Left renal pelvis (tissue), 4 donors: ENCODE measurements around the gene BCAP31. TPM values are rescaled to one million over a fixed set of nuclear protein-coding genes. Genes with fewer than 3 reads are reported as not detected.
"Not testable (repeated sequence)": the region's sequence is repeated elsewhere in the genome, so short reads cannot be mapped to it uniquely, and the experiment has no call there.

Experiments used
- DNase-seq, 4 donors: peaks; one replicate each; pipeline ENCODE4 v3.0.0-alpha.2; 2013; ENCODE audit warnings: low read depth in 4 of 4, low spot score in 3 of 4
- polyA plus RNA-seq, 4 donors: library from polyadenylated mRNA; unstranded; fragments of 120-200 nt; gene quantifications; one replicate each; pipeline ENCODE4 v1.2.1, GENCODE V29; 2013; ENCODE audit not compliant: insufficient read length in 4 of 4

The BCAP31 gene
- polyA plus RNA-seq, 4 donors: 100 to 199 (median 181) TPM

DNA sequence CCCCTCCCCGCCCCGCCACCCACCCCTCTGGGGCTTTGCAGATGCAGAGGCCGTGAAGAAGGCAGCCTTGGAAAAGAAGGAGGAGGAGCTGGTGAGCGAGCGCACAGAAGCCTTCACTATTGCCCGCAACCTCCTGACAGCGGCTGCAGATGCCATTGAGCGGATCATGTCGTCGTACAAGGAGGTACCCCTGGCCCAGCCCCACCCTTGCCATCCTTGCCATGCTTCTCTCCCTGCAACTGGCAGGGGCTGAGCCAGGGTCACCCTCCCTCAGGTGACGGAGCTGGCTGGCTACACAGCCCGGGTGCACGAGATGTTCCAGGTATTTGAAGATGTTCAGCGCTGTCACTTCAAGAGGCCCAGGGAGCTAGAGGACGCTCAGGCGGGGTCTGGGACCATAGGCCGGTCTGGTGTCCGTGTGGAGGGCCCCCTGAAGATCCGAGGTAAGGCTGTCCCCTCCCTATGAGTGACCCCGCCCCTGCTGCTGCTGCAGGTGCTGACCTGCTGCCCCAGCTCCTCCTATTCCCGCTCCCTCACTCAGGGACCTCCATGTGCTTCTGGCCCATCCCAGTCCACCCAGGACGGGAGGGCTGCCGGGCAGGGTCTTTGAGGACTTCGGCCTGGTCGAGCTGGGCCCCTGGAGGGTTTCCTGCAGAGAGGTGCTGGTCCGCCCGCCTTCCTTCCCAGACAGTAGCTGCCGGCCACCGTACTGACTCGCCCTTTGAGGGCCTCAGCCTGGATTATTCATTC is 12.1 kb upstream of the BCAP31 start:
- DNase-seq: no peak

DNA sequence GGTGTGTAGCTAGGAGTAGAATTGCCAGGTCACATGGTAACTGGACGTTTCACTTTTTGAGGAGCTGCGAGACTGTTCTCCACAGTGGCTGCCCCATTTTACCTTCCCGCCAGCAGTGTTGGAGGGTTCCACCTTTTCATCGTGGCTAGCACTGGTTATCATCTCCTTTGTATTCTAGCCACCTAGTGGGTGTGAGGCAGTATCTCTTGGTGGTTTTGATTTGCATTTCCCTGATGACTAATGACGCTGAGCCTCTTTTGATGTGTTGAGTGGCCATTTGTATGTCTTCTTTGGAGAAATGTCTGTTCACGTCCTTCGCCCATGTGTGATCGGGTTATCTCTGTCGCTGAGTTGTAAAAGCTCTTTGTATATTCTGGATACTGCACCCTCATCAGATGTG is 11.1 kb upstream of the BCAP31 start:
- no peak for DNase-seq

DNA sequence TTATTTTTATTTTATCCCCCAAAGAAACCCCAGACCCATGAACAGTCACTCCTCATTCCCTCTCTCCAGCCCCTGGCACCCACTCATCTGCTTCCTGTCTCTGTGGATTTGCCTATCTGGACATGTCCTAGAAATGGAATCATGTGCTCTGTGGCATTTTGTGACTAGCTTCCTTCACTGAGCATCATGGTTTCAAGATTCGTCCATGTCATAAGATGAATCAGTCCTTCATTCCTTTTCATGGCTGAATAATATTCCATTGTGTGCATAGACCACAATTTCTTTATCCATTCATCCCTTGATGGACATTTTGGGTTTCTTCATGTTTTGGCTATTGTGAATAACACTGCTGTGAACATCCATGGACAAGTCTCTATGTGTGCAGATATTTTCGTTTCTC is 10.7 kb upstream of the BCAP31 start:
- DNase-seq: no peak

DNA sequence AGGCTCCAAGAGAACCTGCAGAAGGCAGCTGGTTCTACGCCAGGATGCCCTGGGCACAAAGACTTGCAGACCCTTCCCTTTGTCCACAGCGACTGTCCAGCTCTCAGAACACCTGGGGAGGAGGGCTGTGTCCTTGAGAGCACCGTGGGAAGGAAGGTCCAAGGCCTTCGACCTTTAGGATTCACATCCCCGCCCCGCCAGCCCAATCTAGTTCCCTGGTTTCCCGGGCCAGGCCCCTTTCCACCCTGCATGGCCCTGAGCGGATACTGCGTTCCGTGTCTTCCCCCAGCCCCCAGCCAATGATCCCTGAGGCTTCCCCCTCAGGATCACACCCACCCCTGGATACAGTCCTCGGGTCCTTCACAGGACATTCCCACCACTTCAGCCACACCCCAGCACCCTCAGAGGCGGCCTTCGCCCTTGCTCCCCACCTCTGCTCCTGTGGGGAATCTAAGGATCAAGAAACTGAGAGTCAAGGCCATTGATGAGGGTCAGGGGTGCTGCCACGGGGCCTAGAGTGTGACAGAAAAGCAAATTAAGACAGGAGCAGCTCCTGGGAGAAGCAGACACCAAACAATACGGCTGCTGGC is 9.6 kb upstream of the BCAP31 start:
- DNase-seq: no peak

DNA sequence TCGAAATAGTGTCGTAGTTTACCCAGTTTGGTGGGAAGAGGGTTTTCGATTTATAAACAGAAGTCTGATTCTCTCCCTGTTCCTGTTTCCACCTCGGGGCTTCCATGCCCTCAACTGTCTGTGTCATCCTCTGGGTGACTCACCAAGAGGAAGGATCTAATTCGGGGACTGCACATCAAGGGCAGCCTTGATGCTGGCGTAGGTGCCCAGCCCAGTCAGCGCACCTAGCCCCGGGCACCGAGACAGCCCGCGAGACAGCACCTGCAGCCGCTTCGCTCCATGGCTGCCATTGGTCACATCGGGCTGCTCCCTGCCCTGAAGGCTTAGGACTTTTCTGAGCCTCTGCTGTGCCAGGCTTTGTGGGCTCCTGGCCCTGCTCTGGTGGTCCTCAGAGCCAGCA is 8.2 kb upstream of the BCAP31 start:
- DNase-seq: no peak

DNA sequence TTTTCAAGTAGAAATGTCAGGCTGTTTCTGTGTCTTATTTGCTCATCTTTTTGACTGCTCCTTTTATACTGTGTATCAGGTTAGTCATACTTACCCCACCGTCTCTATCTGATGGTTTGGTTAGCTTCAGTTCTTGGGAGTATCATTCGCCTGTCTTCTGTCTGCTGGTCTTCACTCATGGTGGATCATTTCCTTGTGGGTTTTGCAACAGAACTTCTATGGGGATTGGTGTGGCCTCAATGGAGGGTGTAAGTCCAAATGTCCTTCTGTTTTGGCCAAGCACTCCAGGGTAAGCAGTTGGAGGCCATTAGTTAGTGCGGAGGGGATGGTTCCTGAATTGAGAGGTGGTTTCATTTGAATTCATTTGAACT is 7.6 kb upstream of the BCAP31 start:
- no peak for DNase-seq

DNA sequence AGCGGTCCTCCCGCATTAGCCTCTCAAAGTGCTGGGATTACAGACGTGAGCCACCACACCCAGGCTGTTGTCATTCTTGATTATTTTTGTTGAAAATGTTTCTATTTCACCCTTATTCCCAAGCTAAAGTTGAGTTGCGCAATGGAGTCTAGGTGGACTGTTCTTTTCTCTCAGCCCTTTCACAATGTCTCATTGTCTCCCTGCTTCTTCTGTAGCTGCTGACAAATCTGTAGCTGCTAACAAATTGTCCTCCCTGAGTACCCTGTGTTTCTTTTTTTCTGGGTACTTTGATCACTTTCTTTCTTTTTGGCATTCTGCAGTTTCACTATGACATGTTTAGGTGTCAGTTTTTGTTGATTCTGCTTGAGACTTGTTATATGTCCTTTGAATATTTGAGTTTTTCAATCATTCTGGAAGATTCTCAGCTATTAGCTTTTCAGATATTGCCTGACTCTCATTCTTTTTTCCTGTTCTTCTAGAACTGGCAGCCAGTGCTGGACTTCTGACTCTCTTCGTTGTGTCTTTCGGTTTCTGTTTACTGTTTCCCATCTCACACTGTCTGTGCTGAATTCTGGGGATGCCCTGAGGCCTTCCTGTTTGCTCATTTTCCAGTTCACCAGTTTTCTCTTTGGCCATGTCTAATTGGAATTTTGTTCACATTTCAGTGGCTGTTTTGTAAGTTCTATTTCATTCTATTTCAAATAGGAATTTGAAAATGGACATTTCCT is 7.1 kb upstream of the BCAP31 start:
- no peak for DNase-seq

DNA sequence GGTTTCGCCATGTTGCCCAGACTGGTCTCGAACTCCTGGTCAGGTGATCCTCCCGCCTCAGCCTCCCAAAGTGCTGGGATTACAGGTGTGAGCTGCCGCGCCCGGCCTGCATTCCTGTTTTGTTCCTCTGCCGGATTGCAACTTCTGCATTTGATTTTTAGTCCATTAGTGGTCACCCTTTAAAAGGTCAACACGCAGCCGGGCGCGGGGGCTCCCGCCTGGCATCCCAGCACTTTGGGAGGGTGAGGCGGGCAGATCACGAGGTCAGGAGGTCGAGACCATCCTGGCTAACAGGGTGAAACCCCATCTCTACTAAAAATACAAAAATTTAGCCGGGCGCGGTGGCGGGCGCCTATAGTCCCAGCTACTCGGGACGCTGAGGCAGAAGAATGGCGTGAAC is 5.9 kb upstream of the BCAP31 start:
- not testable (repeated sequence) for DNase-seq

DNA sequence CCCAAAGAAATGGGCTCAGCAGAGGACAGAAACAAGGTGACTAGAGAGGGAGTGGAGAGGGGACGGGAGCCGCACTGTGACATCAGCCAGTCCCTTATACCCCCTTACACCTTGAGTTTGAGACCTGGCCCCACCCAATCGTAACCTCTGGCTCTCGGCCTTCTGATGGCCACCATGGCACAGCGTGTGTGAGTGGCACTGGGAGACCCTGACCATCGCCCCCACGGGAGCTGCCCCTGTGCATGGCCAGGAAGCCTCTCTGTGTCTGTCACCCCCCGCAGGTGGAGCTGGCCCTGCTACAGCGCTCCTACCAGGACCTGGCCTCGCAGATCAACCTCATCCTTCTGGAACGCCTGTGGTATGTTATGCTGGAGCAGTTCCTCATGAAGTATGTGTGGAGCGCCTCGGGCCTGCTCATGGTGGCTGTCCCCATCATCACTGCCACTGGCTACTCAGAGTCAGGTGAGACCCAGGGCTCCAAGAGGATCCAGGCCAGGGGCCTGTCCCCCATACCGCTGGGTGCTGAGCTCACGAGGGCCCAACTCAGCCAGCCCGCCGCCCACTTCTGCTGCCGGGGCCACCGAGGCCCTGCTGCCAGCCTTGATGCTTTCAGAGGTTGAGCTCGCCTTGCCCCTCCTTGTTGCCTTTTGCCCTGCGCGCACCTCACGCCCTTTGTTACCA is 4.9 kb upstream of the BCAP31 start:
- DNase-seq: no peak

DNA sequence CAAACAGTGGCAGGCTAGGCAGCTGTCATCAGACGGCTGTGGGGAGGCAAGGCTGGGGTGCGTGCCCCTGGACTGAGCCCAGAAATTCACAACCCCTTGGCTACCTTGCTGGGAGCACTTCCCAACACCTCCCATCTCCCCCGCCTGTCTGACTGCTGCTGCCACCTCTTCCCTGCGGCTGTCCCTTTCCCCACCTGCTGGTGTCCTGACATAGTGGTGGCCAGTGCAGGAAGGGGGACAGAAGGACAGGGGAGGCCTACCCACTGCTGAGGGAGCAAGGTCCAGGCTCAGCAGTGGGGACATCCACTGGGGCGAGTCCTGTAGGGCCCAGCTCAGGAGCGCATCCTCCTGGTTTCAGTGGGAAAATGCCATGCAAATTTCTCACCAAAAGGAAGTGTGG is 3.9 kb upstream of the BCAP31 start:
- no peak for DNase-seq

DNA sequence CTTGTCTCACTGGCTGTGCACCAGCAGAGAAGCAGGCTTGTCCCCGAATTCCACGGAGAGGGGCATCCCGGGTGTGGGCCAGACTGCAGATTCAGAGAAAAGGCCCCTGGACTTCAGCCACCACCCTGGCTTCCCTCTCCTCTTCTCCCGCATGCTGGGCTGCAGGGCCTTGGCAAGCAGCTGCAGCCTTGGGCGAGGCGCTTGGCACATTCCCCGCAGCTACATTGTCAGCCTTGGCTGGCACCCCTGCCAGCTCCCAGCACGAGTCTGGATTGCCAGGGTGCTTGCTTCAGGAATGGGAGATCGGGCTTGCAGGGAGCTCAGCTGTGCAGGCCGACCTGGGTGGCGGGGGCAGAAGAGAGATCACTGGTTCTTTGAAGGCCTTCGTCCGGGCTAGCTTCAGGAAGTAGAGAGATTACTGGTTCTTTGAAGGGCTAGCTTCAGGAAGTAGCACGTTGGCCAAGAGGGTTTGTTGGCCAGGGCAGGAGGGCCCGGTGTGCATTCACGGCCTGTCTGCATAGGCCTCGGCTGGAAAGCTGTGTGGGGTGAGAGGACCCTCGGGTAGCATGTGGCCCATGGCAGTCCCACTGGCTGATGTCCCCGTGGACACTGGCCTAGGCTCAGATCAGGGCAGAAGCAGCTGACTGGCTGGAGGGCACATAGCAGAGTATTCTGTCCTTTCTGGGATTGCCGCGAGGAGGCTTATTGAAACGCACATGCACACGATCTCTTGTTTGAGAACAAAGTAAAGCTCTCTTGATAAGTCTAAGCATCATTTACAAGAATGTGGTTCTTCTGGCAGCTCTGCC is 3.1 kb upstream of the BCAP31 start:
- no peak for DNase-seq

DNA sequence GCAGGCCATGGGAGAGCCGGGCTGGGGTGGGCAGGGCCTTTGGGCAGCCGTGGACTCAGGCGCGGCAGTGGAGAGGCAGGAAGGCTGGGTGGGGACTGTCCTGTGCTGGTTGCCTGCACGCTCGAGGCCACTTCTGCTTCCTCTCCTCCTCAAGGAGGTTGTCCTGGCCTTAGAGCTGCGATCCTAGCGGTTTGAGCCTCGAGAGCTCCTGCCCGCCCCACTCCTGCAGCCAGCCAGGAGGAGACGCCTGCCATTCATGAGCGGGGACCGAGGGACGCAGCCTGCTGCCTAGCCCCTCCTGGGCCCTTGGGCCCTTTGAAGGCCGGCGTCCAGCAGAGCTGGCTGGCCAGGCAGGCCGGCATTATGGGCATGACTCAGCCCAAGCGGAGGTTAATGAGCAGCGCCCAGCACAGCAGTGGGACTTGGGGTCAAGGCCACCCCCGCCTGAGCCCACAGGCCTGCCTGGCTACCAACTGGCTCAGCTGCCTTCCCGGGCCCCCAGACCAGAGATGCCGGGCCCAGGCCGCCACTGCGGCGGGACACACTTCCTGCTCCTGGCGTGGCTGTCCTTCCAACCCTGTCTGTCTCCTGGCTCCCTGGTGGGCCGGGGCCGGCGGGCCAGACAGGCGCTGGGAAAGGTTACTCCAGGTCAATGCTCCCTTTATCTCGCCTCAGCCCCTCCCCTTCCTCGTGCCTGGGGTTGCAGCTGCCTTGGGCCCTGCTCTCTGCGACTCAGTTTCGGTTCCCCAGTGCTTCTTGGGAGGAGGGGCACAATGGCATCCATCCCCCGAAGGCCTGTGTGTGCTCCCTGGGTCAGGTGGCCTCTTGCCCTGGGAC is 2.3 kb upstream of the BCAP31 start:
- DNase-seq: no peak

DNA sequence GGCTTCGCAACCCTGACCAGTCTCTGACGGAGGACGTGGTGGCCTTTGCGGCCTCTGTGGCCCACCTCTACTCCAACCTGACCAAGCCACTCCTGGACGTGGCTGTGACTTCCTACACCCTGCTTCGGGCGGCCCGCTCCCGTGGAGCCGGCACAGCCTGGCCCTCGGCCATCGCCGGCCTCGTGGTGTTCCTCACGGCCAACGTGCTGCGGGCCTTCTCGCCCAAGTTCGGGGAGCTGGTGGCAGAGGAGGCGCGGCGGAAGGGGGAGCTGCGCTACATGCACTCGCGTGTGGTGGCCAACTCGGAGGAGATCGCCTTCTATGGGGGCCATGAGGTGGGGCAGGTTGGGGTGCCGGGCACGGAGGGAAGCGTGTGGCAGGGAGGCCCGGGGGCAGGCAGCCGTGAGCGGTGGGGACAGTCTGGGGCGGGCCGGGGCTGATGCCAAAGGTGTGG is 1.7 kb upstream of the BCAP31 start:
- no peak for DNase-seq

DNA sequence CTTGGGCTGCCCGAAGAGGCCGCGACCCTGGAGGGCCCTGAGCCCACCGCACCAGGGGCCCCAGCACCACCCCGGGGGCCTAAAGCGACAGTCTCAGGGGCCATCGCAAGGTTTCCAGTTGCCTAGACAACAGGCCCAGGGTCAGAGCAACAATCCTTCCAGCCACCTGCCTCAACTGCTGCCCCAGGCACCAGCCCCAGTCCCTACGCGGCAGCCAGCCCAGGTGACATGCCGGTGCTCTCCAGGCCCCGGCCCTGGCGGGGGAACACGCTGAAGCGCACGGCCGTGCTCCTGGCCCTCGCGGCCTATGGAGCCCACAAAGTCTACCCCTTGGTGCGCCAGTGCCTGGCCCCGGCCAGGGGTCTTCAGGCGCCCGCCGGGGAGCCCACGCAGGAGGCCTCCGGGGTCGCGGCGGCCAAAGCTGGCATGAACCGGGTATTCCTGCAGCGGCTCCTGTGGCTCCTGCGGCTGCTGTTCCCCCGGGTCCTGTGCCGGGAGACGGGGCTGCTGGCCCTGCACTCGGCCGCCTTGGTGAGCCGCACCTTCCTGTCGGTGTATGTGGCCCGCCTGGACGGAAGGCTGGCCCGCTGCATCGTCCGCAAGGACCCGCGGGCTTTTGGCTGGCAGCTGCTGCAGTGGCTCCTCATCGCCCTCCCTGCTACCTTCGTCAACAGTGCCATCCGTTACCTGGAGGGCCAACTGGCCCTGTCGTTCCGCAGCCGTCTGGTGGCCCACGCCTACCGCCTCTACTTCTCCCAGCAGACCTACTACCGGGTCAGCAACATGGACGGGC is 1.0 kb upstream of the BCAP31 start:
- no peak for DNase-seq

DNA sequence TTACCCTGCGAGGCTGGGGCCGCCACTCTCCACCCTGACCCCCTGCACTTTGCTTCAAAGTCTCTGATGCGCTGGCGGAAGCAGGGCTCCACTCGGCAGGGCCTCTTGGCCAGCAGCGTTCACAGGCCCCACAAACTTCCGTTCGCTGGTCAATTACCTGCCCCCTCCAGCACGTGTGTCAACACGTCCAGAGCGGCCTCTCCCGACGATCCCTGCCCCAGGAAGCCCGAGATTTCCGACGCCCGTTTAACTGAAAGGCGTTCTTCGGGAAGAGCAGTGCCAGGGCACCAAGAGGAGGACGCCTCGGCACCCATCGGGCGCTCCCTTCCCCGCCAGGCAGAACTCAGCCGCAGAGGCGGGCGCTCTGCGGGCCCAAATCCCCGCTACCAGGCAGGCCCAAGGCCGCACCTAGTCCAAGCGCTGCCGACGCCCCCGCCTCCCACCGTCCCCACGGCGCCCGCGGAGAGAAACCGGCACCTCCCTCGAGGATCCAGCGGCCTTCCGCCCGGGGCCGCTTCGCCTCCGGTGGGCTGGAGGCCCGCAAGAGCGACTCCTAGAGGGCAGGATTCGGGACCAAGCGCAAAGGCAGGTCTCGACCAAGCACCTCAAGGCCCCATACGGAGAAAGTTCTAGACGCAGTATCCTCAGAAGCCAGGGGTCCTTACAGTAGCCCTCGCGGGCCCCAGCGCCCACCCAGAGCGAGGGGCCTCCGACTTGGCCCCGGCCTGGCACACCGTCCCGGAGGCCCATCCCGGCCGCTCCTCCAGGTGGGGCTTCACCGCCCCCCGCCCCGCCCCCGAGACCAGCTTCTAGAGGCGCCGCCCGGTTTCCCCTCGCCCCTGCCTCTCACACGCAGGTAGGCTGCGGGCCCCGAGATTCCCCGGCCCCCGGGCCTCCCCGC is 586 bp downstream of the BCAP31 start:
- DNase-seq: no peak

DNA sequence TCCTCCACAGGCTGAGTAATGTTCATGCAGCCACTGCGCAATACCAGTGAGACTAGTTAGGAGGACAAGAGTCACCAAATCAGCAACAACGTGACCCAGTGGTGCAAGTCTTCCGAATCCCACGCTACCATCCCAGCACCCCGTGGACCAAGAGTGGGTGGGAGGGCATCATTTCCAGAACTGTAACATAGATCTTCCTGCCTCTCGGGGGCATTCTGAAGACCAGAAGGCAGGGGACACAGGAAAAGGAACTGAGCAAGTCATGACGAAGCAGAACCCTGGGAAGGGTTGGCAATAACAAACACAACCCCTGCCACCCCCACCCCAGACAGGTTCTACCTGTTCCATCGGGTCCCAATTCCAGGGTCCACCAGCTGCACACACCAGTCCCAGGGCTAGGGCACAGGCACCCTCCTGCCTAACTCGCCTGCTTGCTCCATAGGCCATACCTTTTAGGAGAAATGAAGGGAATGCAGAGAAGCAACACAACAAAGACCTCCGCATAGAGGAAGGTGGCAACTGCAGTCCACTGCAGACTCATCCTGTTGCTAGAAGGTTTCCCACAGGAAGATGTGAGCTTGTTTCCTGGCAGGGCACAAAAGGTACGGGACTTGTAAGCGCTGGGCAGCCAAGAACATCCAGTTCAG is 1.4 kb downstream of the BCAP31 start:
- DNase-seq: no peak

DNA sequence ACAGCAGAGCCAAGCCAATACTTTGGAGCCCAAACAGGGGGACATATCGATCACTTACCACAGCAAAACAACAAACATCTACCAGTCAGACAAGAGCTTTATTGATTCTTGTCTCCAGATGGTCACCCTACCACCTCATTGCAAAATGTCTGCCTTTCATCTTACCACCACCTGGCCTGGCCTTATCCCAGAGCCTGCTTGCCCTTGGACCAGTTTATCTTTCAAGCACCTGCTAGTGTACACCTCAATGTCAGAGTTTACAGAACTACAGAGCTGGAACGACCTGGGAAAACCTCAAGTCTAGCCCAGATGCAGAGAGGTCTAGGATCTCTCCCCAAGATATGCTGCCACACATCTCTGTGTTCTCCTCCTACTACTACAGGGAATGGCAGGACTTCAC is 4.5 kb downstream of the BCAP31 start:
- no peak for DNase-seq
